Hepatocyte (in vitro differentiated cells): ENCODE data around the gene MX2. TPM values are rescaled to one million over a fixed set of nuclear protein-coding genes. Genes with fewer than 3 reads are reported as not detected.

Experiments used
- DNase-seq: peaks from one replicate; pipeline ENCODE4 v3.0.0-alpha.2; 2016; ENCODE audit warnings: low spot score
- H2AFZ ChIP-seq: fragments of 200-600 bp; sonication (generic); 2 replicates; pipeline ENCODE4 v1.6.0; 2016; ENCODE audit warnings: antibody characterized with exemption, mild to moderate bottlenecking
- H3K27ac ChIP-seq: fragments of 200-600 bp; sonication (generic); 2 replicates; pipeline ENCODE4 v1.5.1; 2016; ENCODE audit warnings: mild to moderate bottlenecking
- H3K27me3 ChIP-seq: fragments of 200-600 bp; sonication (generic); 2 replicates; pipeline ENCODE4 v1.6.1; 2016
- H3K36me3 ChIP-seq: fragments of 200-600 bp; sonication (generic); replicated peaks from 2 replicates; pipeline ENCODE4 v1.5.1; 2016; ENCODE audit warnings: low read depth; ENCODE audit not compliant: insufficient read depth
- H3K4me1 ChIP-seq: fragments of 200-600 bp; sonication (generic); 2 replicates; pipeline ENCODE4 v1.5.1; 2016; ENCODE audit warnings: mild to moderate bottlenecking, moderate library complexity; ENCODE audit not compliant: insufficient read depth
- H3K4me2 ChIP-seq: fragments of 200-600 bp; sonication (generic); 2 replicates; pipeline ENCODE4 v1.6.0; 2016
- H3K4me3 ChIP-seq: fragments of 200-600 bp; sonication (generic); 2 replicates; pipeline ENCODE4 v1.5.1; 2016; ENCODE audit warnings: mild to moderate bottlenecking
- H3K79me2 ChIP-seq: fragments of 200-600 bp; sonication (generic); 2 replicates; pipeline ENCODE4 v1.6.0; 2017; ENCODE audit warnings: mild to moderate bottlenecking
- H3K9me2 ChIP-seq: fragments of 200-600 bp; sonication (generic); replicated peaks from 2 replicates; pipeline ENCODE4 v1.6.0; 2017; ENCODE audit warnings: mild to moderate bottlenecking; ENCODE audit not compliant: insufficient read depth
- H3K9me3 ChIP-seq: fragments of 200-600 bp; sonication (generic); 2 replicates; pipeline ENCODE4 v1.5.1; 2016; ENCODE audit warnings: low read depth, mild to moderate bottlenecking
- H4K20me1 ChIP-seq: fragments of 200-600 bp; sonication (generic); 2 replicates; pipeline ENCODE4 v1.6.0; 2016; ENCODE audit warnings: mild to moderate bottlenecking; ENCODE audit not compliant: insufficient read depth, poor library complexity, severe bottlenecking
- CTCF ChIP-seq: fragments of 200-600 bp; sonication (generic); IDR thresholded peaks from 2 replicates; pipeline ENCODE4 v1.5.1; 2016; ENCODE audit warnings: antibody characterized with exemption, mild to moderate bottlenecking; ENCODE audit not compliant: poor library complexity
- EZH2 ChIP-seq: fragments of 200-600 bp; sonication (generic); IDR thresholded peaks from 2 replicates; pipeline ENCODE4 v1.6.1; 2016; ENCODE audit warnings: antibody characterized with exemption, mild to moderate bottlenecking, borderline replicate concordance
- EZH2phosphoT487 ChIP-seq: fragments of 200-600 bp; sonication (generic); IDR thresholded peaks from one replicate; pipeline ENCODE4 v1.6.1; 2018; ENCODE audit warnings: antibody characterized with exemption, mild to moderate bottlenecking, low read depth, moderate library complexity; ENCODE audit not compliant: unreplicated experiment, severe bottlenecking
- WGBS: methylation state at CpG from one replicate; pipeline ENCODE4 v1.1.6; 2016; ENCODE audit warnings: low lambda C conversion rate; ENCODE audit errors: missing lambda C conversion rate; 5-methylcytosine and 5-hydroxymethylcytosine counted together
- polyA plus RNA-seq: library from polyadenylated mRNA; unstranded; fragments of >200 nt; fragmentation: Nextera tagmentation; extraction: Ambion mirVana; gene quantifications from 2 replicates; pipeline ENCODE4 v1.2.1, GENCODE V29; 2016
- total RNA-seq: library from RNA; depleted of rRNA; stranded (reverse); fragments of >200 nt; gene quantifications from 2 replicates; pipeline ENCODE4 v1.2.3, GENCODE V29; 2014

MX2 gene
- total and polyA plus RNA-seq, 2 experiments from 2014 or later = 1.1 to 2.6 TPM

- Histone ChIP-seq H3K9me3 (no peaks in the 10 kb centered on the region), H4K20me1 (no peaks in the 10 kb centered on the region), H3K27me3 (no peaks in the 10 kb centered on the region), H3K79me2 (no peaks in the 10 kb centered on the region), H3K9me2 (no peaks in the 10 kb centered on the region), H3K27ac (no peak overlapping the region), H3K36me3 (no peaks in the 10 kb centered on the region), H3K4me2 (no peak overlapping the region), H3K4me3 (no peak overlapping the region), H3K4me1 (no peaks in the 10 kb centered on the region), H2AFZ (no peak overlapping the region)
- no peak for TF ChIP-seq EZH2
- TF ChIP-seq EZH2phosphoT487 = no peak
- no peak for TF ChIP-seq CTCF
- no peak for DNase-seq
- WGBS = 89% methylated on average over 14 of the region's 14 CpGs
Observed at GRCh38 chr21:41387042-41387819, 25.4 kb downstream of the MX2 start.

GRCh38 chr21:41387824-41388223 lies 26.0 kb downstream of the MX2 start:
- Histone ChIP-seq H3K36me3 (no peaks in the 10 kb centered on the region), H3K4me2 (no peak overlapping the region), H3K9me3 (no peaks in the 10 kb centered on the region), H3K79me2 (no peaks in the 10 kb centered on the region), H4K20me1 (no peaks in the 10 kb centered on the region), H3K4me3 (no peak overlapping the region), H3K27me3 (no peaks in the 10 kb centered on the region), H3K27ac (no peak overlapping the region), H2AFZ (no peak overlapping the region), H3K9me2 (no peaks in the 10 kb centered on the region), H3K4me1 (no peaks in the 10 kb centered on the region)
- 85% methylated on average over 8 of the region's 8 CpGs for WGBS
- no peak for TF ChIP-seq CTCF
- TF ChIP-seq EZH2 = no peak
- TF ChIP-seq EZH2phosphoT487 = no peak
- DNase-seq = no peak

GRCh38 chr21:41388259-41388658 lies 26.4 kb downstream of the MX2 start:
- Histone ChIP-seq H3K9me3 (no peaks in the 10 kb centered on the region), H3K4me1 (no peaks in the 10 kb centered on the region), H2AFZ (no peak overlapping the region), H3K79me2 (no peaks in the 10 kb centered on the region), H3K4me3 (no peak overlapping the region), H3K27ac (no peak overlapping the region), H3K4me2 (no peak overlapping the region), H3K27me3 (no peaks in the 10 kb centered on the region), H3K9me2 (no peaks in the 10 kb centered on the region), H4K20me1 (no peaks in the 10 kb centered on the region), H3K36me3 (no peaks in the 10 kb centered on the region)
- no peak for DNase-seq
- no peak for TF ChIP-seq EZH2
- WGBS = 96% methylated on average over 14 of the region's 14 CpGs

- 93% methylated on average over 17 of the region's 17 CpGs for WGBS
- no peak for DNase-seq
- Histone ChIP-seq H3K9me3 (no peaks in the 10 kb centered on the region), H3K4me3 (no peak overlapping the region), H3K9me2 (no peaks in the 10 kb centered on the region), H2AFZ (no peak overlapping the region), H3K79me2 (no peaks in the 10 kb centered on the region), H4K20me1 (no peaks in the 10 kb centered on the region), H3K27ac (no peak overlapping the region), H3K27me3 (no peaks in the 10 kb centered on the region), H3K4me1 (no peaks in the 10 kb centered on the region), H3K4me2 (no peak overlapping the region), H3K36me3 (no peaks in the 10 kb centered on the region)
- no peak for TF ChIP-seq EZH2
- TF ChIP-seq EZH2phosphoT487 = no peak
- TF ChIP-seq CTCF = no peak
Observed at GRCh38 chr21:41390043-41390639, 28.3 kb downstream of the MX2 start.
